HCT116 (cell line): ENCODE results near the gene USO1.

Experiments
- ATF3 ChIP-seq: IDR thresholded peaks from 2 replicates; pipeline ENCODE4 v1.6.1; 2012
- CTCF ChIP-seq, 3 experiments: fragments of 200-600 bp in 1 of 3; sonication (generic) in 1 of 3; IDR thresholded peaks in 2 of 3; conservative IDR thresholded peaks in 1 of 3; 2 replicates each; pipeline ENCODE4 v1.5.1; 2012 to 2017; ENCODE audit warnings: low read depth in 2 of 3, low read length in 2 of 3, antibody characterized with exemption in 1 of 3, borderline replicate concordance in 1 of 3, control low read depth in 1 of 3, mild to moderate bottlenecking in 1 of 3, mixed read lengths in 1 of 3, mixed run types in 1 of 3, moderate library complexity in 1 of 3; ENCODE audit not compliant: insufficient read depth in 1 of 3
- POLR2AphosphoS5 ChIP-seq: IDR thresholded peaks from 2 replicates; pipeline ENCODE4 v1.6.1; 2011; ENCODE audit warnings: mild to moderate bottlenecking, low read depth, low read length, moderate library complexity

DNA sequence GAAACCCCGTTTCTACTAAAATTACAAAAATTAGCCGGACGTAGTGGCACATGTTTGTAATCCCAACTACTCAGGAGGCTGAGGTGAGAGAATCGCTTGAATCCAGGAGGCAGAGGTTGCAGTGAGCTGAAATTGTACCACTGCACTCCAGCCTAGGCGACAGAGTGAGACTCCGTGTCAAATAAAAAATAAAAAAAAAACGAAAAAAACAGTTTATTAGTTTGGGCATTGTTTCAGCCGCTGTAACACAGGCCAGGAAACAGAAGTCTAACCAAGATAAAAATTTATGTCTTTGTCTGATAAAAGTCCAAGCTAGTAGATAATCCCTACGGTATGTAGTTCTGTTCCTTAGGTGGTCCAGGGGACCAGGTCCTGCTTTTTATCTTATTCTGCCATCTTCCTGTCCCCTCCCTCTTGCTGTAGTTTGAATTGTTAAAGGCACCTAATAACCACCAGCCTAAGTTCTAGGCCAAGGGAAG is 21.4 kb downstream of the USO1 start:
- no peak for TF ChIP-seq CTCF (IDR thresholded peaks at IDR 0.05 in 2 of 3, conservative IDR thresholded peaks at IDR 0.05 in 1 of 3; ENCODE audit: borderline replicate concordance in 1 of 3, insufficient read depth in 1 of 3, low read depth in 2 of 3, low read length in 2 of 3)
- no peak for TF ChIP-seq POLR2AphosphoS5
- TF ChIP-seq ATF3: no peak
